Ovary (tissue), 3 donors: ENCODE results near the gene DXO.

Experiments used
- CTCF ChIP-seq, 3 donors: fragments of 450-650 bp in 2 of 3; fragments of 200-600 bp in 1 of 3; IDR thresholded peaks; one replicate each; pipeline versions ENCODE4 v1.5.1 to v1.8.0; 2016 to 2022; ENCODE audit warnings: antibody characterized with exemption in 3 of 3, mild to moderate bottlenecking in 1 of 3
- EP300 ChIP-seq: sonication (generic); formaldehyde crosslinking; IDR thresholded peaks from one replicate; pipeline ENCODE4 v1.6.1; 2017; ENCODE audit warnings: antibody characterized with exemption
- POLR2A ChIP-seq: fragments of 450-650 bp; IDR thresholded peaks from one replicate; pipeline ENCODE4 v1.6.1; 2017; ENCODE audit warnings: antibody characterized with exemption, mild to moderate bottlenecking, moderate library complexity
- donor health status: DM: no; HTN: no; CAD: no.

GRCh38 chr6:31967926-31968320, 4.0 kb downstream of the DXO start:
- TF ChIP-seq POLR2A (no peak), CTCF (IDR thresholded peaks at IDR 0.05) (no peak), EP300 (no peak)
